HepG2 (cell line): ENCODE data around the gene SEC31B. TPM values are rescaled to one million over a fixed set of nuclear protein-coding genes. Genes with fewer than 3 reads are reported as not detected.

Experiments
- ATAC-seq: fragments of 200-7000 bp; cut with Tn5 transposase; 3 replicates; pipeline ENCODE4 v1.9.1; 2020; ENCODE audit warnings: mild to moderate bottlenecking, moderate library complexity
- BruUV-seq: library from RNA; stranded (reverse); fragments of 400-500 nt; replicated peaks from 2 replicates; lab custom pipeline; 2021; lab: Mats Ljungman, UMichigan
- CTCF ChIA-PET: fragments of 300-600 bp; formaldehyde crosslinking; extraction: SDS; loops from one replicate; lab custom pipeline; 2021; ENCODE audit warnings: low total read pairs, inconsistent platforms, low intra/inter-chr PET ratio; lab: Yijun Ruan, JAX
- POLR2A ChIA-PET: fragments of 350-600 bp; sonication (Branson Sonifier 250); formaldehyde crosslinking; loops from one replicate; lab custom pipeline; 2020; ENCODE audit warnings: antibody characterized with exemption, inconsistent platforms; lab: Yijun Ruan, JAX
- DNase-seq: peaks from one replicate; pipeline ENCODE4 v3.0.0-alpha.2; 2015; ENCODE audit warnings: low spot score
- FAIRE-seq: peaks from 3 replicates; lab custom pipeline; 2011; peaks lifted over from hg19 to GRCh38; lab: Jason Lieb, UNC
- H2AFZ ChIP-seq: one replicate; pipeline ENCODE4 v1.6.1; 2011; ENCODE audit warnings: low read length, inconsistent platforms
- H3K27ac ChIP-seq: fragments of 300-600 bp; 3 replicates; pipeline ENCODE4 v1.8.0; 2011; ENCODE audit warnings: mixed run types, mild to moderate bottlenecking, mixed read lengths, low read length, inconsistent platforms; ENCODE audit not compliant: insufficient read depth; ENCODE audit errors: extremely low read length
- H3K27me3 ChIP-seq, 2 experiments: fragments of 200-600 bp in 1 of 2; 2 replicates in 1 of 2; 3 replicates in 1 of 2; pipeline versions ENCODE4 v1.6.0 to v1.8.0; 2011; ENCODE audit warnings: low read length in 2 of 2, mild to moderate bottlenecking in 2 of 2, moderate library complexity in 2 of 2, inconsistent platforms in 1 of 2; ENCODE audit not compliant: insufficient read depth in 2 of 2, control insufficient read depth in 1 of 2
- H3K36me3 ChIP-seq, 2 experiments: fragments of 200-600 bp in 1 of 2; replicated peaks in 1 of 2; 2 replicates in 1 of 2; 3 replicates in 1 of 2; pipeline versions ENCODE4 v1.5.1 to v1.8.0; 2011; ENCODE audit warnings: low read length in 2 of 2, inconsistent platforms in 1 of 2; ENCODE audit not compliant: insufficient read depth in 2 of 2, control insufficient read depth in 1 of 2
- H3K4me1 ChIP-seq: 2 replicates; pipeline ENCODE4 v1.5.1; 2012; ENCODE audit warnings: low read length, inconsistent platforms; ENCODE audit not compliant: insufficient read depth
- H3K4me2 ChIP-seq: 2 replicates; pipeline ENCODE4 v1.6.0; 2011; ENCODE audit warnings: low read depth, low read length, inconsistent platforms
- H3K4me3 ChIP-seq, 3 experiments: fragments of 200-600 bp in 1 of 3; sonication (generic), shearing (Covaris generic) in 1 of 3; replicated peaks in 1 of 3; 2 replicates each; pipeline ENCODE4 v1.5.1; 2011 to 2016; ENCODE audit warnings: low read length in 3 of 3, inconsistent platforms in 2 of 3, low read depth in 2 of 3, mild to moderate bottlenecking in 2 of 3, control low read depth in 1 of 3, mixed read lengths in 1 of 3; ENCODE audit not compliant: insufficient read depth in 1 of 3
- H3K79me2 ChIP-seq: one replicate; pipeline ENCODE4 v1.6.1; 2011; ENCODE audit warnings: low read length, inconsistent platforms; ENCODE audit not compliant: insufficient read depth
- H3K9ac ChIP-seq: 2 replicates; pipeline ENCODE4 v1.6.0; 2011; ENCODE audit warnings: mild to moderate bottlenecking, low read depth, low read length, inconsistent platforms; ENCODE audit not compliant: insufficient read depth
- H3K9me3 ChIP-seq: 2 replicates; pipeline ENCODE4 v1.5.1; 2012; ENCODE audit warnings: mild to moderate bottlenecking, low read length
- H4K20me1 ChIP-seq: 2 replicates; pipeline ENCODE4 v1.6.0; 2011; ENCODE audit warnings: inconsistent platforms, mild to moderate bottlenecking, low read length, moderate library complexity; ENCODE audit not compliant: insufficient read depth
- CENPX ChIP-seq: sonication (generic); formaldehyde crosslinking; IDR thresholded peaks from 2 replicates; pipeline ENCODE4 v1.9.0; 2021; ENCODE audit warnings: mild to moderate bottlenecking, missing genetic modification reagents, moderate library complexity
- HOXA3 ChIP-seq: sonication (generic); formaldehyde crosslinking; IDR thresholded peaks from 2 replicates; pipeline ENCODE4 v1.5.0; 2020; ENCODE audit warnings: missing genetic modification reagents
- KDM5A ChIP-seq: fragments of 200-600 bp; sonication (generic); IDR thresholded peaks from 2 replicates; pipeline ENCODE4 v1.7.0; 2018; ENCODE audit warnings: antibody characterized with exemption, mild to moderate bottlenecking, low read length, borderline replicate concordance
- PAWR ChIP-seq: sonication (generic); formaldehyde crosslinking; IDR thresholded peaks from 2 replicates; pipeline ENCODE4 v1.4.0; 2020; ENCODE audit warnings: missing genetic modification reagents, mild to moderate bottlenecking, borderline replicate concordance
- U2AF1 ChIP-seq: fragments of 200-400 bp; formaldehyde crosslinking; optimal IDR thresholded peaks from 2 replicates; pipeline ENCODE3; 2017; ENCODE audit warnings: mild to moderate bottlenecking, low read depth, low read length
- ZNF101 ChIP-seq: sonication (generic); formaldehyde crosslinking; IDR thresholded peaks from 2 replicates; pipeline ENCODE4 v1.4.0; 2020; ENCODE audit warnings: mild to moderate bottlenecking, low read depth, missing genetic modification reagents, borderline replicate concordance
- ZNF484 ChIP-seq: sonication (generic); formaldehyde crosslinking; IDR thresholded peaks from 2 replicates; pipeline ENCODE4 v1.5.1; 2020; ENCODE audit warnings: mild to moderate bottlenecking, low read depth, missing genetic modification reagents, borderline replicate concordance
- ZNF674 ChIP-seq: sonication (generic); formaldehyde crosslinking; IDR thresholded peaks from 2 replicates; pipeline ENCODE4 v1.5.0; 2020; ENCODE audit warnings: low read depth, mild to moderate bottlenecking, missing genetic modification reagents
- ZNF879 ChIP-seq: sonication (generic); formaldehyde crosslinking; IDR thresholded peaks from 2 replicates; pipeline ENCODE4 v1.8.1; 2023; ENCODE audit warnings: missing genetic modification reagents
- WGBS: methylation state at CpG from one replicate; pipeline ENCODE4 v1.1.6; 2017; ENCODE audit warnings: low lambda C conversion rate; 5-methylcytosine and 5-hydroxymethylcytosine counted together
- in situ Hi-C: cut with HindIII; loops from 2 replicates; pipeline ENCODE4 v1.10.0; 2017; ENCODE audit warnings: low pct_unique_long_range_greater_than_20kb; ENCODE audit not compliant: extremely low pct_ligation_motif_present
- intact Hi-C: fragments of 100-400 bp; cut with micrococcal nuclease; formaldehyde crosslinking; loops from one replicate; pipeline ENCODE4 v1.10.0; 2022; ENCODE audit not compliant: unreplicated experiment
- polyA plus RNA-seq, 8 experiments: library from polyadenylated mRNA; depleted of rRNA in 3 of 8; stranded (reverse) in 7 of 8; unstranded in 1 of 8; fragments of >200 nt; fragmentation: Illumina TruSeq in 4 of 8; extraction: Trizol in 4 of 8; gene quantifications; 2 replicates each; pipeline versions ENCODE4 v1.2.1 to v1.2.3, GENCODE V29; 2011 to 2016; ENCODE audit warnings: low read depth in 4 of 8, missing spikeins in 1 of 8, mixed read lengths in 1 of 8; ENCODE audit not compliant: insufficient read depth in 1 of 8
- total RNA-seq, 5 experiments: library from RNA; depleted of rRNA; stranded (reverse); fragments of >200 nt; fragmentation: Illumina TruSeq; extraction: Trizol; gene quantifications; 2 replicates each; pipeline ENCODE4 v1.2.3, GENCODE V29; 2016; ENCODE audit warnings: low read depth in 1 of 5
- TF ChIP-seq, protein P1 (sequence below): sonication (generic); formaldehyde crosslinking; IDR thresholded peaks from 2 replicates; pipeline ENCODE4 v1.8.0; 2022; ENCODE audit warnings: mild to moderate bottlenecking, missing genetic modification reagents, moderate library complexity
- TF ChIP-seq, protein P2 (sequence below): sonication (generic); formaldehyde crosslinking; conservative IDR thresholded peaks from 2 replicates; pipeline ENCODE4 v1.8.0; 2022; ENCODE audit warnings: mild to moderate bottlenecking, moderate library complexity, missing genetic modification reagents
- TF ChIP-seq, protein P3 (sequence below): sonication (generic); formaldehyde crosslinking; IDR thresholded peaks from 2 replicates; pipeline ENCODE4 v1.8.1; 2023; ENCODE audit warnings: mild to moderate bottlenecking, missing genetic modification reagents

Gene SEC31B
- total and polyA plus RNA-seq, 2 of the 13 experiments (the other 11 are each of a cell fraction or from before 2014, with no cell fraction given) = 2.0 to 8.3 TPM

DNA sequence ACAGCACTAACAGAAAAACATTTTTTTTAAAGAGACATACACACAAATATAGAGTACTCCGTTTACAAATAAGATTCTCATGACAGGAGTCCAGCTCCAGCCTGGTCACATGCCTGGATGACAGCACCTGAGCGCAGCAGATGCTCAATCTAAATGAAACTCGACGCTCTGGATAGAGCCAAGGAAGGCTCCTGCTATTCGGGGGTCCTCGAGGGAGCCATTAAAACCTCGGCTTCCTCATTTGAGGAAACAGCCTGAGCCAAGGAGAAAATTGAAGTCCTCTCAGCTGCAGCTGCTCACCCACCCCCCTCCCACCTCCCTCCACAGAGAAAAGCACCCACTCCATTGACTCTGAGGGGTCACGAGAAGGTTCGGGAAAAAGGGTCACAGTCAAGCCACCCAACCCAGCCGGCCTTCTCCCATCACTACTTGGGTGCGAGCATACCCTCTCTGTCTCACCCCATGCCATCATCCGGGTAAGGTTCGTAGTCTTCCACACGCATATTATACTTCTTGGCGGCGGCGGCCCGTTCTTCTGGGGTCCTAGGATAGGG is 9.3 kb upstream of the SEC31B start:
- peak overlapping the region; percentile 73 to 87 (median 86) for H3K4me3 ChIP-seq
- POLR2A ChIA-PET = no interaction called here
- peak overlapping the region; percentile 34 for H3K27ac ChIP-seq
- peaks cover 4 to 19% of the 10 kb centered on the region in 2 experiments for H3K36me3 ChIP-seq
- H3K79me2 ChIP-seq = peaks cover 18% of the 10 kb centered on the region
- WGBS = 21% methylated on average over 3 of the region's 18 CpGs
- DNase-seq (no peak), FAIRE-seq (no peak), ATAC-seq (no peak)
- H3K27me3 ChIP-seq = no peaks in the 10 kb centered on the region; a peak in 1 of 5 replicates
- intact Hi-C loops = no loop called here
- no peaks in the 10 kb centered on the region for H3K9me3 ChIP-seq
- no TSS peak for BruUV-seq
- H3K9ac ChIP-seq = peak overlapping the region; percentile 79
- peaks cover 24% of the 10 kb centered on the region for H3K4me1 ChIP-seq
- TF ChIP-seq PAWR (CRISPR knock-in tag) (no peak), HOXA3 (CRISPR knock-in tag) (no peak), KDM5A (no peak), CENPX (CRISPR knock-in tag) (no peak), U2AF1 (peak; percentile 42), ZNF101 (CRISPR knock-in tag) (no peak), ZNF674 (CRISPR knock-in tag) (no peak), ZNF879 (CRISPR knock-in tag) (0 out of 2 replicates have a peak, but pooled peaks have one; percentile 24), ZNF484 (CRISPR knock-in tag) (no peak)
- TF ChIP-seq, protein P1, sequence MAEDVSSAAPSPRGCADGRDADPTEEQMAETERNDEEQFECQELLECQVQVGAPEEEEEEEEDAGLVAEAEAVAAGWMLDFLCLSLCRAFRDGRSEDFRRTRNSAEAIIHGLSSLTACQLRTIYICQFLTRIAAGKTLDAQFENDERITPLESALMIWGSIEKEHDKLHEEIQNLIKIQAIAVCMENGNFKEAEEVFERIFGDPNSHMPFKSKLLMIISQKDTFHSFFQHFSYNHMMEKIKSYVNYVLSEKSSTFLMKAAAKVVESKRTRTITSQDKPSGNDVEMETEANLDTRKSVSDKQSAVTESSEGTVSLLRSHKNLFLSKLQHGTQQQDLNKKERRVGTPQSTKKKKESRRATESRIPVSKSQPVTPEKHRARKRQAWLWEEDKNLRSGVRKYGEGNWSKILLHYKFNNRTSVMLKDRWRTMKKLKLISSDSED (CRISPR knock-in tag) = no peak
- TF ChIP-seq, protein P2, sequence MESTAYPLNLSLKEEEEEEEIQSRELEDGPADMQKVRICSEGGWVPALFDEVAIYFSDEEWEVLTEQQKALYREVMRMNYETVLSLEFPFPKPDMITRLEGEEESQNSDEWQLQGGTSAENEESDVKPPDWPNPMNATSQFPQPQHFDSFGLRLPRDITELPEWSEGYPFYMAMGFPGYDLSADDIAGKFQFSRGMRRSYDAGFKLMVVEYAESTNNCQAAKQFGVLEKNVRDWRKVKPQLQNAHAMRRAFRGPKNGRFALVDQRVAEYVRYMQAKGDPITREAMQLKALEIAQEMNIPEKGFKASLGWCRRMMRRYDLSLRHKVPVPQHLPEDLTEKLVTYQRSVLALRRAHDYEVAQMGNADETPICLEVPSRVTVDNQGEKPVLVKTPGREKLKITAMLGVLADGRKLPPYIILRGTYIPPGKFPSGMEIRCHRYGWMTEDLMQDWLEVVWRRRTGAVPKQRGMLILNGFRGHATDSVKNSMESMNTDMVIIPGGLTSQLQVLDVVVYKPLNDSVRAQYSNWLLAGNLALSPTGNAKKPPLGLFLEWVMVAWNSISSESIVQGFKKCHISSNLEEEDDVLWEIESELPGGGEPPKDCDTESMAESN = 0 out of 2 replicates have a peak, but pooled peaks have one; percentile 16
- TF ChIP-seq, protein P3, sequence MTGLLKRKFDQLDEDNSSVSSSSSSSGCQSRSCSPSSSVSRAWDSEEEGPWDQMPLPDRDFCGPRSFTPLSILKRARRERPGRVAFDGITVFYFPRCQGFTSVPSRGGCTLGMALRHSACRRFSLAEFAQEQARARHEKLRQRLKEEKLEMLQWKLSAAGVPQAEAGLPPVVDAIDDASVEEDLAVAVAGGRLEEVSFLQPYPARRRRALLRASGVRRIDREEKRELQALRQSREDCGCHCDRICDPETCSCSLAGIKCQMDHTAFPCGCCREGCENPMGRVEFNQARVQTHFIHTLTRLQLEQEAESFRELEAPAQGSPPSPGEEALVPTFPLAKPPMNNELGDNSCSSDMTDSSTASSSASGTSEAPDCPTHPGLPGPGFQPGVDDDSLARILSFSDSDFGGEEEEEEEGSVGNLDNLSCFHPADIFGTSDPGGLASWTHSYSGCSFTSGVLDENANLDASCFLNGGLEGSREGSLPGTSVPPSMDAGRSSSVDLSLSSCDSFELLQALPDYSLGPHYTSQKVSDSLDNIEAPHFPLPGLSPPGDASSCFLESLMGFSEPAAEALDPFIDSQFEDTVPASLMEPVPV (CRISPR knock-in tag) = no peak
- TF ChIP-seq, all 625 proteins: peak for 3
- H2AFZ ChIP-seq = no peak overlapping the region
- in situ Hi-C loops = no loop called here
- CTCF ChIA-PET = no interaction called here
- H3K4me2 ChIP-seq = peak overlapping the region; percentile 99
- H4K20me1 ChIP-seq = no peaks in the 10 kb centered on the region
